ENCODE data around the gene FIGN.

- no peak for TF ChIP-seq CTCF (IDR thresholded peaks at IDR 0.05; ENCODE audit: low read depth, low read length)
- no peak for TF ChIP-seq EZH2phosphoT487 (IDR thresholded peaks at IDR 0.05; ENCODE audit: low read depth)
Observed at GRCh38 chr2:163713534-163714311, 22.1 kb downstream of the FIGN start.
